CD14-positive monocyte (primary cell): ENCODE results near the gene LCE1D. TPM values are rescaled to one million over a fixed set of nuclear protein-coding genes. Genes with fewer than 3 reads are reported as not detected.

Source experiments
- DNase-seq, 3 donors: peaks; one replicate each; pipeline ENCODE4 v3.0.0-alpha.2; 2011 to 2022
- H2AFZ ChIP-seq: 2 replicates; pipeline ENCODE4 v1.6.0; 2012; ENCODE audit warnings: mild to moderate bottlenecking, low read depth, low read length, inconsistent platforms; ENCODE audit not compliant: insufficient read depth, poor library complexity, severe bottlenecking
- H3K27ac ChIP-seq, 2 donors: 1 replicate in 1 of 2; 2 replicates in 1 of 2; pipeline ENCODE4 v1.5.1; 2012 to 2013; ENCODE audit warnings: low read length in 2 of 2, control low read depth in 1 of 2, inconsistent platforms in 1 of 2, low read depth in 1 of 2, mild to moderate bottlenecking in 1 of 2
- H3K27me3 ChIP-seq, 2 donors: one replicate each; pipeline versions ENCODE4 v1.6.0 to v1.6.1; 2011 to 2013; ENCODE audit warnings: low read length in 2 of 2; ENCODE audit not compliant: control insufficient read depth in 2 of 2, insufficient read depth in 2 of 2
- H3K36me3 ChIP-seq, 2 donors: replicated peaks in 1 of 2; 1 replicate in 1 of 2; 2 replicates in 1 of 2; pipeline versions ENCODE4 v1.5.1 to v1.6.1; 2012 to 2013; ENCODE audit warnings: low read length in 2 of 2, control low read depth in 1 of 2, inconsistent platforms in 1 of 2, mild to moderate bottlenecking in 1 of 2; ENCODE audit not compliant: insufficient read depth in 2 of 2, control insufficient read depth in 1 of 2
- H3K4me1 ChIP-seq, 2 donors: 1 replicate in 1 of 2; 2 replicates in 1 of 2; pipeline versions ENCODE4 v1.5.1 to v1.6.1; 2012 to 2013; ENCODE audit warnings: low read length in 2 of 2, control low read depth in 1 of 2, inconsistent platforms in 1 of 2, mild to moderate bottlenecking in 1 of 2, moderate library complexity in 1 of 2; ENCODE audit not compliant: insufficient read depth in 2 of 2, control insufficient read depth in 1 of 2
- H3K4me2 ChIP-seq: replicated peaks from 2 replicates; pipeline ENCODE3; 2012; ENCODE audit warnings: low read length, moderate library complexity, mild to moderate bottlenecking; ENCODE audit not compliant: poor library complexity, severe bottlenecking; ENCODE audit errors: extremely low read depth
- H3K4me3 ChIP-seq, 3 experiments: fragments of 200-600 bp in 1 of 3; sonication (generic) in 1 of 3; replicated peaks in 1 of 3; 1 replicate in 2 of 3; 2 replicates in 1 of 3; pipeline ENCODE4 v1.5.1; 2011 to 2013; ENCODE audit warnings: low read length in 3 of 3, mild to moderate bottlenecking in 3 of 3, control low read depth in 2 of 3, low read depth in 2 of 3, inconsistent platforms in 1 of 3, moderate library complexity in 1 of 3
- H3K79me2 ChIP-seq: 2 replicates; pipeline ENCODE4 v1.6.0; 2012; ENCODE audit warnings: mild to moderate bottlenecking, control low read depth, inconsistent platforms, low read length, moderate library complexity; ENCODE audit not compliant: insufficient read depth
- H3K9ac ChIP-seq: 2 replicates; pipeline ENCODE4 v1.6.0; 2017; ENCODE audit warnings: low read length, mild to moderate bottlenecking; ENCODE audit not compliant: insufficient read depth, poor library complexity, severe bottlenecking
- H3K9me3 ChIP-seq, 2 donors: replicated peaks in 1 of 2; 1 replicate in 1 of 2; 2 replicates in 1 of 2; pipeline versions ENCODE4 v1.5.1 to v1.6.1; 2012 to 2013; ENCODE audit warnings: low read length in 2 of 2, control low read depth in 1 of 2; ENCODE audit not compliant: control insufficient read depth in 1 of 2, insufficient read depth in 1 of 2
- H4K20me1 ChIP-seq: 2 replicates; pipeline ENCODE4 v1.6.0; 2012; ENCODE audit warnings: mild to moderate bottlenecking, low read length, control low read depth, moderate library complexity; ENCODE audit not compliant: insufficient read depth
- H3K27ac Mint-ChIP-seq, 7 donors: one replicate each; pipeline ENCODE4 v1.8.0; 2020; ENCODE audit warnings: mild to moderate bottlenecking in 7 of 7, mixed read lengths in 7 of 7, moderate library complexity in 6 of 7, inconsistent platforms in 2 of 7
- H3K27me3 Mint-ChIP-seq, 3 donors: one replicate each; pipeline ENCODE4 v1.8.0; 2021 to 2022; ENCODE audit warnings: low read depth in 3 of 3, mild to moderate bottlenecking in 3 of 3, mixed read lengths in 3 of 3, moderate library complexity in 3 of 3, inconsistent platforms in 1 of 3
- H3K36me3 Mint-ChIP-seq, 2 donors: one replicate each; pipeline ENCODE4 v1.8.0; 2020; ENCODE audit warnings: mixed read lengths in 2 of 2, inconsistent platforms in 1 of 2, mild to moderate bottlenecking in 1 of 2
- H3K4me1 Mint-ChIP-seq: one replicate; pipeline ENCODE4 v1.8.0; 2020; ENCODE audit warnings: mild to moderate bottlenecking, mixed read lengths
- H3K4me3 Mint-ChIP-seq, 2 donors: one replicate each; pipeline ENCODE4 v1.8.0; 2020; ENCODE audit warnings: mild to moderate bottlenecking in 2 of 2, mixed read lengths in 2 of 2, moderate library complexity in 1 of 2
- H3K9me3 Mint-ChIP-seq, 7 donors: one replicate each; pipeline ENCODE4 v1.8.0; 2020 to 2022; ENCODE audit warnings: mixed read lengths in 7 of 7, mild to moderate bottlenecking in 6 of 7, moderate library complexity in 6 of 7, inconsistent platforms in 2 of 7
- WGBS: methylation state at CpG from one replicate; pipeline ENCODE4 v1.1.5; 2013; ENCODE audit warnings: missing lambda C conversion rate; ENCODE audit not compliant: insufficient coverage; 5-methylcytosine and 5-hydroxymethylcytosine counted together
- intact Hi-C, 2 donors: fragments of 100-400 bp; cut with micrococcal nuclease; formaldehyde crosslinking; loops; one replicate each; pipeline versions ENCODE4 v1.15.0 to v1.15.1; 2023
- polyA plus RNA-seq, 3 donors: library from polyadenylated mRNA; depleted of rRNA in 1 of 3; unstranded in 2 of 3; stranded (reverse) in 1 of 3; fragments of 300-500 nt in 2 of 3; fragments of >200 nt in 1 of 3; fragmentation: Illumina TruSeq in 2 of 3; gene quantifications; 1 replicate in 2 of 3; 2 replicates in 1 of 3; pipeline ENCODE4 v1.2.3, GENCODE V29; 2012 to 2021
- TF ChIP-seq, protein P1 (sequence below): fragments of 200-600 bp; IDR thresholded peaks from one replicate; pipeline ENCODE4 v1.8.0; 2022; ENCODE audit warnings: antibody characterized with exemption, mild to moderate bottlenecking

Gene LCE1D
- polyA plus RNA-seq, 3 donors, result not detected

DNA sequence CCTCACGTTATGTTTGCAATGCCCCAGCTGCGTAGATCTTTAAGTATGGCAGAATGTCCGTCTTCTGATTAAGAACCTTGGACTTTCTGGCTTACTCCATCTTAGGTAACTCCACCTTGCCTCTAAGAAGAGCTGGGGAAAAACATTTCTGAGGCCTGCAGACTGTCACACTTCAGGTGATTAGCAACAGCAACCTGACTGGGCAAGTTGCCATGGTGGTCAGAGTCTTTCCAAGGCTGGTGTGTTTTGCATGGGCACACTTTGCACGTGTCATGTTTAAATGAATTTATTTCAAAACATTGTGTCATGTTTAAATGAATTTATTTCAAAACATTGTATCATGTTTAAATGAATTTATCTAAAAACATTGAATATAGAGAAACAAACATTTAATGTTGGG lies 37.9 kb upstream of the LCE1D start:
- Histone ChIP-seq H4K20me1 (no peaks in the 10 kb centered on the region), H3K27me3 (no peaks in the 10 kb centered on the region), H3K27ac (no peak overlapping the region), H3K4me2 (no peak overlapping the region), H3K79me2 (no peaks in the 10 kb centered on the region), H3K4me1 (no peaks in the 10 kb centered on the region), H3K4me3 (no peak overlapping the region), H3K9me3 (no peaks in the 10 kb centered on the region), H3K36me3 (no peaks in the 10 kb centered on the region), H2AFZ (no peak overlapping the region), H3K9ac (no peak overlapping the region)
- WGBS, result 92% methylated on average over 3 of the region's 4 CpGs
- intact Hi-C loops, result no loop called here
- TF ChIP-seq, protein P1, sequence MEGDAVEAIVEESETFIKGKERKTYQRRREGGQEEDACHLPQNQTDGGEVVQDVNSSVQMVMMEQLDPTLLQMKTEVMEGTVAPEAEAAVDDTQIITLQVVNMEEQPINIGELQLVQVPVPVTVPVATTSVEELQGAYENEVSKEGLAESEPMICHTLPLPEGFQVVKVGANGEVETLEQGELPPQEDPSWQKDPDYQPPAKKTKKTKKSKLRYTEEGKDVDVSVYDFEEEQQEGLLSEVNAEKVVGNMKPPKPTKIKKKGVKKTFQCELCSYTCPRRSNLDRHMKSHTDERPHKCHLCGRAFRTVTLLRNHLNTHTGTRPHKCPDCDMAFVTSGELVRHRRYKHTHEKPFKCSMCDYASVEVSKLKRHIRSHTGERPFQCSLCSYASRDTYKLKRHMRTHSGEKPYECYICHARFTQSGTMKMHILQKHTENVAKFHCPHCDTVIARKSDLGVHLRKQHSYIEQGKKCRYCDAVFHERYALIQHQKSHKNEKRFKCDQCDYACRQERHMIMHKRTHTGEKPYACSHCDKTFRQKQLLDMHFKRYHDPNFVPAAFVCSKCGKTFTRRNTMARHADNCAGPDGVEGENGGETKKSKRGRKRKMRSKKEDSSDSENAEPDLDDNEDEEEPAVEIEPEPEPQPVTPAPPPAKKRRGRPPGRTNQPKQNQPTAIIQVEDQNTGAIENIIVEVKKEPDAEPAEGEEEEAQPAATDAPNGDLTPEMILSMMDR, result no peak
- no peak for DNase-seq
- H3K27me3 Mint-ChIP-seq, result peaks cover 0 to 13% (median 5%) of the 10 kb centered on the region in 3 donors
- H3K4me3 Mint-ChIP-seq, result no peak overlapping the region
- no peak overlapping the region for H3K27ac Mint-ChIP-seq
- no peaks in the 10 kb centered on the region for H3K4me1 Mint-ChIP-seq
- H3K36me3 Mint-ChIP-seq, result no peaks in the 10 kb centered on the region
- peaks cover 0 to 2% (median 0%) of the 10 kb centered on the region in 7 donors for H3K9me3 Mint-ChIP-seq

DNA sequence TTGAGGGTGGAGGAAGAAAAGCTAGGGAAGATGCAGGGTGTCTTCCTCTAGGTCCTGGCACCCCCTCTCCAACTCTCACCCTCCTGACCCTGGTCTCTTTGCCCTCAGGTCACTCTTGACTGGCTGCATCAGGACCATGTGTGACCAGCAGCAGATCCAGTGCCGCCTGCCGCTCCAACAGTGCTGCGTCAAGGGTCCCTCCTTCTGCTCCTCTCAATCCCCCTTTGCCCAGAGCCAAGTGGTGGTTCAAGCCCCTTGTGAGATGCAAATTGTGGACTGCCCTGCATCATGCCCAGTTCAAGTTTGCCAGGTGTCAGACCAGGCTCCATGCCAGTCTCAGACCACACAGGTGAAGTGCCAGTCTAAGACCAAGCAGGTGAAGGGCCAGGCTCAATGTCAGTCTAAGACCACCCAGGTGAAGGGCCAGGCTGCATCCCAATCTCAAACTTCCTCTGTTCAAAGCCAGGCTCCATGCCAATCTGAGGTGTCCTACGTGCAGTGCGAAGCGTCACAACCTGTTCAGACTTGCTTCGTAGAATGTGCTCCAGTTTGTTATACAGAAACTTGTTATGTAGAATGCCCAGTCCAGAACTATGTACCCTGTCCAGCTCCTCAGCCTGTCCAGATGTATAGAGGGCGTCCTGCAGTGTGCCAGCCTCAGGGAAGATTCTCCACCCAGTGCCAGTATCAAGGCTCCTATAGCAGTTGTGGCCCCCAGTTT lies 36.9 kb upstream of the LCE1D start:
- 73% methylated on average over 5 of the region's 8 CpGs for whole genome bisulfite sequencing
- H3K36me3 Mint-ChIP-seq, result no peaks in the 10 kb centered on the region

More for the DNA sequence above, 36.9 kb upstream of the LCE1D start:
- intact Hi-C loops, result no loop called here
- Mint-ChIP-seq H3K9me3 (peaks cover 0 to 2% (median 0%) of the 10 kb centered on the region in 7 donors), H3K27me3 (peaks cover 1 to 13% (median 5%) of the 10 kb centered on the region in 3 donors), H3K27ac (no peak overlapping the region), H3K4me3 (no peak overlapping the region), H3K4me1 (no peaks in the 10 kb centered on the region)
- DNase-seq, result no peak
- Histone ChIP-seq H3K27ac (no peak overlapping the region), H3K36me3 (no peaks in the 10 kb centered on the region), H3K9ac (no peak overlapping the region), H3K79me2 (no peaks in the 10 kb centered on the region), H3K4me2 (no peak overlapping the region), H3K4me1 (no peaks in the 10 kb centered on the region), H4K20me1 (no peaks in the 10 kb centered on the region), H3K9me3 (no peaks in the 10 kb centered on the region), H3K27me3 (no peaks in the 10 kb centered on the region), H2AFZ (no peak overlapping the region), H3K4me3 (no peak overlapping the region)
- TF ChIP-seq, protein P1, result no peak
